IMR-90 (cell line): ENCODE results near the gene LDLRAD4. TPM values are rescaled to one million over a fixed set of nuclear protein-coding genes. Genes with fewer than 3 reads are reported as not detected.

Experiments
- ATAC-seq: fragments of 200-7000 bp; cut with Tn5 transposase; 2 replicates; pipeline ENCODE4 v1.9.1; 2020; ENCODE audit warnings: low read depth, mild to moderate bottlenecking, moderate library complexity
- BruUV-seq: library from RNA; stranded (reverse); fragments of 400-500 nt; replicated peaks from 2 replicates; lab custom pipeline; 2021; lab: Mats Ljungman, UMichigan
- CTCF ChIA-PET: fragments of 300-600 bp; formaldehyde crosslinking; extraction: SDS; loops from one replicate; lab custom pipeline; 2021; ENCODE audit warnings: antibody characterized with exemption; lab: Yijun Ruan, JAX
- POLR2A ChIA-PET: fragments of 300-600 bp; sonication (Branson Sonifier 250); formaldehyde crosslinking; loops from one replicate; lab custom pipeline; 2022; ENCODE audit warnings: antibody characterized with exemption; ENCODE audit not compliant: unreplicated experiment; lab: Charles Lee
- DNase-seq: peaks from one replicate; pipeline ENCODE4 v3.0.0; 2013
- H2AFZ ChIP-seq: replicated peaks from 2 replicates; pipeline ENCODE3; 2013; ENCODE audit warnings: low read length, mild to moderate bottlenecking; ENCODE audit not compliant: poor library complexity
- H2AK5ac ChIP-seq: 2 replicates; pipeline ENCODE4 v1.6.1; 2013; ENCODE audit warnings: low read depth, low read length, inconsistent platforms
- H2AK9ac ChIP-seq: replicated peaks from 2 replicates; pipeline ENCODE3; 2013; ENCODE audit warnings: mild to moderate bottlenecking, low read depth, low read length, moderate library complexity; ENCODE audit not compliant: poor library complexity
- H2BK120ac ChIP-seq: 2 replicates; pipeline ENCODE4 v1.6.1; 2013; ENCODE audit warnings: low read depth, low read length, inconsistent platforms
- H2BK15ac ChIP-seq: 3 replicates; pipeline ENCODE4 v1.6.1; 2013; ENCODE audit warnings: low read depth, low read length, inconsistent platforms
- H2BK20ac ChIP-seq: 2 replicates; pipeline ENCODE4 v1.6.1; 2013; ENCODE audit warnings: low read depth, mild to moderate bottlenecking, inconsistent platforms, low read length, moderate library complexity
- H2BK5ac ChIP-seq: 2 replicates; pipeline ENCODE4 v1.6.1; 2013; ENCODE audit warnings: mild to moderate bottlenecking, low read depth, low read length, inconsistent platforms; ENCODE audit not compliant: poor library complexity, severe bottlenecking
- H3K14ac ChIP-seq: replicated peaks from 2 replicates; pipeline ENCODE4 v1.6.1; 2013; ENCODE audit warnings: low read depth, low read length, inconsistent platforms
- H3K18ac ChIP-seq: 2 replicates; pipeline ENCODE4 v1.6.1; 2013; ENCODE audit warnings: low read depth, low read length, control low read depth
- H3K23ac ChIP-seq: 2 replicates; pipeline ENCODE4 v1.6.1; 2013; ENCODE audit warnings: low read depth, low read length, inconsistent platforms
- H3K27ac ChIP-seq: 2 replicates; pipeline ENCODE4 v1.5.1; 2013; ENCODE audit warnings: mild to moderate bottlenecking, control low read depth, low read length; ENCODE audit not compliant: insufficient read depth
- H3K27me3 ChIP-seq: 2 replicates; pipeline ENCODE4 v1.6.1; 2013; ENCODE audit warnings: low read length; ENCODE audit not compliant: control insufficient read depth, insufficient read depth
- H3K36me3 ChIP-seq: 2 replicates; pipeline ENCODE4 v1.6.1; 2013; ENCODE audit warnings: low read length, mixed read lengths; ENCODE audit not compliant: control insufficient read depth, insufficient read depth
- H3K4ac ChIP-seq: 2 replicates; pipeline ENCODE4 v1.6.1; 2013; ENCODE audit warnings: low read depth, low read length, inconsistent platforms
- H3K4me1 ChIP-seq: 2 replicates; pipeline ENCODE4 v1.6.1; 2013; ENCODE audit warnings: low read length, mixed read lengths; ENCODE audit not compliant: control insufficient read depth, insufficient read depth
- H3K4me2 ChIP-seq: 2 replicates; pipeline ENCODE4 v1.6.1; 2013; ENCODE audit warnings: low read depth, mild to moderate bottlenecking, control low read depth, low read length, moderate library complexity
- H3K4me3 ChIP-seq: 2 replicates; pipeline ENCODE4 v1.5.1; 2013; ENCODE audit warnings: low read depth, mild to moderate bottlenecking, control low read depth, low read length, moderate library complexity; ENCODE audit not compliant: insufficient read depth
- H3K56ac ChIP-seq: 2 replicates; pipeline ENCODE4 v1.6.1; 2013; ENCODE audit warnings: low read length, inconsistent platforms; ENCODE audit not compliant: insufficient read depth; ENCODE audit errors: extremely low read depth
- H3K79me1 ChIP-seq, 2 experiments: 2 replicates each; pipeline ENCODE4 v1.6.1; 2013; ENCODE audit warnings: low read length in 2 of 2, inconsistent platforms in 1 of 2, low read depth in 1 of 2
- H3K9ac ChIP-seq: 2 replicates; pipeline ENCODE4 v1.6.1; 2013; ENCODE audit warnings: low read depth, low read length, control low read depth
- H3K9me1 ChIP-seq: 2 replicates; pipeline ENCODE4 v1.6.1; 2013; ENCODE audit warnings: low read length, inconsistent platforms; ENCODE audit not compliant: insufficient read depth
- H3K9me3 ChIP-seq: 2 replicates; pipeline ENCODE4 v1.6.1; 2013; ENCODE audit warnings: low read length; ENCODE audit not compliant: control insufficient read depth, insufficient read depth
- H4K20me1 ChIP-seq: 2 replicates; pipeline ENCODE4 v1.6.1; 2013; ENCODE audit warnings: low read length, inconsistent platforms; ENCODE audit not compliant: insufficient read depth
- H4K5ac ChIP-seq: 2 replicates; pipeline ENCODE4 v1.6.1; 2013; ENCODE audit warnings: mild to moderate bottlenecking, low read depth, low read length, control low read depth
- H4K8ac ChIP-seq, 2 experiments: 2 replicates each; pipeline ENCODE4 v1.6.1; 2013; ENCODE audit warnings: low read depth in 2 of 2, low read length in 2 of 2, control low read depth in 1 of 2, inconsistent platforms in 1 of 2
- H4K91ac ChIP-seq: 2 replicates; pipeline ENCODE4 v1.6.1; 2013; ENCODE audit warnings: low read depth, low read length, inconsistent platforms; ENCODE audit not compliant: insufficient read depth
- BHLHE40 ChIP-seq: fragments of 150-350 bp; IDR thresholded peaks from 2 replicates; pipeline ENCODE4 v1.6.1; 2016; ENCODE audit warnings: mild to moderate bottlenecking, low read depth, low read length
- CHD1 ChIP-seq: IDR thresholded peaks from 2 replicates; pipeline ENCODE4 v1.6.1; 2012; ENCODE audit warnings: low read depth, low read length, improper control_type of control experiment
- CTCF ChIP-seq: conservative IDR thresholded peaks from 2 replicates; pipeline ENCODE4 v1.5.1; 2012; ENCODE audit warnings: mild to moderate bottlenecking, low read depth, low read length, improper control_type of control experiment
- FOS ChIP-seq: fragments of 150-350 bp; IDR thresholded peaks from 2 replicates; pipeline ENCODE4 v1.6.1; 2016; ENCODE audit warnings: low read depth, low read length
- MAFK ChIP-seq: IDR thresholded peaks from 2 replicates; pipeline ENCODE4 v1.6.1; 2012; ENCODE audit warnings: low read depth, low read length, improper control_type of control experiment
- MAZ ChIP-seq: IDR thresholded peaks from 2 replicates; pipeline ENCODE4 v1.6.1; 2012; ENCODE audit warnings: low read depth, mild to moderate bottlenecking, low read length, improper control_type of control experiment, moderate library complexity, borderline replicate concordance
- NFE2L2 ChIP-seq: fragments of 150-350 bp; IDR thresholded peaks from 2 replicates; pipeline ENCODE4 v1.6.1; 2016; ENCODE audit warnings: low read depth, mild to moderate bottlenecking, low read length
- RCOR1 ChIP-seq: IDR thresholded peaks from 2 replicates; pipeline ENCODE4 v1.6.1; 2012; ENCODE audit warnings: mild to moderate bottlenecking, low read length, improper control_type of control experiment; ENCODE audit not compliant: insufficient replicate concordance
- RFX5 ChIP-seq: IDR thresholded peaks from 2 replicates; pipeline ENCODE4 v1.8.0; 2012; ENCODE audit warnings: low read depth, mild to moderate bottlenecking, low read length, moderate library complexity
- SMC3 ChIP-seq: fragments of 150-350 bp; IDR thresholded peaks from 2 replicates; pipeline ENCODE4 v1.6.1; 2016; ENCODE audit warnings: low read depth, mild to moderate bottlenecking, antibody characterized with exemption, low read length, moderate library complexity
- USF2 ChIP-seq: fragments of 150-350 bp; IDR thresholded peaks from 2 replicates; pipeline ENCODE4 v1.6.1; 2017; ENCODE audit warnings: mild to moderate bottlenecking, antibody characterized with exemption, low read length, low read depth
- WGBS, 2 experiments: methylation state at CpG; one replicate each; pipeline versions ENCODE4 v1.1.5 to v1.1.7; 2013; ENCODE audit warnings: missing lambda C conversion rate in 2 of 2; ENCODE audit not compliant: insufficient read length in 1 of 2; ENCODE audit errors: extremely low coverage in 2 of 2; 5-methylcytosine and 5-hydroxymethylcytosine counted together
- dilution Hi-C: fragments of 300-500 bp; cut with HindIII; formaldehyde crosslinking; loops from one replicate; pipeline ENCODE4 v1.14.3; 2018; ENCODE audit warnings: low sequenced_read_pairs; ENCODE audit not compliant: unreplicated experiment
- in situ Hi-C: fragments of 300-500 bp; cut with MboI; formaldehyde crosslinking; loops from 3 replicates; pipeline ENCODE4 v1.14.3; 2019; ENCODE audit warnings: low sequenced_read_pairs, inconsistent platforms, mixed read lengths
- intact Hi-C: fragments of 100-400 bp; cut with micrococcal nuclease; formaldehyde crosslinking; loops from 2 replicates; pipeline ENCODE4 v1.10.0; 2022
- polyA plus RNA-seq, 3 experiments: library from polyadenylated mRNA; depleted of rRNA; stranded (reverse); fragments of >200 nt; gene quantifications; 2 replicates each; pipeline ENCODE4 v1.2.3, GENCODE V29; 2012; ENCODE audit warnings: low replicate concordance in 1 of 3
- total RNA-seq: library from RNA; depleted of rRNA; stranded (reverse); fragments of >200 nt; gene quantifications from 2 replicates; pipeline ENCODE4 v1.2.3, GENCODE V29; 2012

Gene LDLRAD4
- total and polyA plus RNA-seq, 2 of the 4 experiments (the other 2 are of a cell fraction), result not detected

GRCh38 chr18:13574761-13575160 lies 356.2 kb downstream of the LDLRAD4 start:
- no peak overlapping the region for H2BK15ac ChIP-seq
- no peaks in the 10 kb centered on the region for H3K79me1 ChIP-seq
- in situ Hi-C loops (no loop called here), dilution Hi-C loops (no loop called here), intact Hi-C loops (no loop called here)
- H2AK5ac ChIP-seq, result no peak overlapping the region
- H3K4ac ChIP-seq, result no peak overlapping the region
- no peak for ATAC-seq
- H4K20me1 ChIP-seq, result no peaks in the 10 kb centered on the region
- no peak overlapping the region for H3K14ac ChIP-seq
- H2BK20ac ChIP-seq, result no peak overlapping the region
- H2BK120ac ChIP-seq, result no peak overlapping the region
- ChIA-PET CTCF (interaction anchor here (1.0 kb wide), 1 partner anchor 30 kb away, joined by 3 read pairs; no protein-coding TSS in a partner anchor), POLR2A (no interaction called here)
- H3K9me3 ChIP-seq, result no peaks in the 10 kb centered on the region
- H3K23ac ChIP-seq, result no peak overlapping the region
- no TSS peak for BruUV-seq
- no peak overlapping the region for H4K8ac ChIP-seq
- H3K9me1 ChIP-seq, result no peaks in the 10 kb centered on the region
- no peak overlapping the region for H3K9ac ChIP-seq
- no peaks in the 10 kb centered on the region for H3K4me1 ChIP-seq
- H3K18ac ChIP-seq, result no peak overlapping the region
- no peak overlapping the region for H2AK9ac ChIP-seq
- DNase-seq, result no peak
- H3K27me3 ChIP-seq, result no peaks in the 10 kb centered on the region
- no peak overlapping the region for H3K56ac ChIP-seq
- H2BK5ac ChIP-seq, result no peak overlapping the region
- H3K4me2 ChIP-seq, result no peak overlapping the region
- no peak overlapping the region for H4K5ac ChIP-seq
- H2AFZ ChIP-seq, result no peak overlapping the region
- H3K4me3 ChIP-seq, result no peak overlapping the region
- H3K27ac ChIP-seq, result no peak overlapping the region
- WGBS, 2 experiments, result no CpG with 5 or more reads among the region's 1 CpG
- H4K91ac ChIP-seq, result no peak overlapping the region
- no peaks in the 10 kb centered on the region for H3K36me3 ChIP-seq
- no peak for TF ChIP-seq NFE2L2
- no peak for TF ChIP-seq MAZ
- no peak for TF ChIP-seq RCOR1
- TF ChIP-seq SMC3, result no peak
- TF ChIP-seq FOS, result no peak
- no peak for TF ChIP-seq CTCF
- TF ChIP-seq BHLHE40, result no peak
- no peak for TF ChIP-seq USF2
- TF ChIP-seq CHD1, result no peak
- TF ChIP-seq RFX5, result no peak
- no peak for TF ChIP-seq MAFK
